Testis (tissue), 3 donors: ENCODE results near the gene GIPC2. TPM values are rescaled to one million over a fixed set of nuclear protein-coding genes. Genes with fewer than 3 reads are reported as not detected.

ENCODE experiments used
- DNase-seq: peaks from one replicate; pipeline ENCODE4 v3.0.0-alpha.2; 2019
- H3K27ac ChIP-seq, 2 donors: fragments of 200-600 bp; sonication (generic); one replicate each; pipeline ENCODE4 v1.5.1; 2019
- H3K27me3 ChIP-seq: fragments of 200-600 bp; sonication (generic); one replicate; pipeline ENCODE4 v1.5.1; 2019
- H3K36me3 ChIP-seq: fragments of 200-600 bp; sonication (generic); one replicate; pipeline ENCODE4 v1.5.1; 2017; ENCODE audit warnings: low read depth; ENCODE audit errors: missing control alignments
- H3K4me1 ChIP-seq: fragments of 200-600 bp; sonication (generic); one replicate; pipeline ENCODE4 v1.5.1; 2019
- H3K4me3 ChIP-seq, 2 donors: fragments of 200-600 bp; sonication (generic); one replicate each; pipeline ENCODE4 v1.5.1; 2017 to 2019
- H3K9me3 ChIP-seq: fragments of 200-600 bp; sonication (generic); one replicate; pipeline ENCODE4 v1.5.1; 2017
- POLR2A ChIP-seq: fragments of 450-650 bp; IDR thresholded peaks from one replicate; pipeline ENCODE4 v1.6.1; 2017; ENCODE audit warnings: antibody characterized with exemption, mild to moderate bottlenecking, moderate library complexity
- WGBS, 2 donors: methylation state at CpG; one replicate each; pipeline ENCODE4 v1.1.5; 2018; 5-methylcytosine and 5-hydroxymethylcytosine counted together
- intact Hi-C: fragments of 100-400 bp; cut with DNase I; formaldehyde crosslinking; loops from one replicate; pipeline ENCODE4 v1.15.1; 2023; ENCODE audit warnings: low total_unique reads
- polyA plus RNA-seq: library from polyadenylated mRNA; stranded (reverse); fragments of 350-450 nt; fragmentation: Illumina TruSeq; extraction: RNeasy Lipid Tissue Mini Kit (QIAGEN cat#74804); gene quantifications from one replicate; pipeline ENCODE4 v1.2.3, GENCODE V29; 2014; ENCODE audit warnings: low read depth, low replicate concordance; ENCODE audit not compliant: insufficient read depth
- total RNA-seq, 2 donors: library from RNA; depleted of rRNA; stranded (reverse); fragments of >200 nt; gene quantifications; one replicate each; pipeline ENCODE4 v1.2.3, GENCODE V29; 2016
- TF ChIP-seq, protein P1 (sequence below), 3 experiments: fragments of 450-650 bp in 2 of 3; fragments of 200-600 bp in 1 of 3; sonication (generic) in 1 of 3; IDR thresholded peaks; one replicate each; pipeline ENCODE4 v1.5.1; 2016 to 2019; ENCODE audit warnings: antibody characterized with exemption in 3 of 3, mild to moderate bottlenecking in 2 of 3, moderate library complexity in 1 of 3

The GIPC2 gene
- total and polyA plus RNA-seq, 3 donors from 2014 or later = 1.9 to 2.4 (median 2.0) TPM

GRCh38 chr1:78003882-78004718 is 41.7 kb upstream of the GIPC2 start:
- WGBS, 2 donors = 19 to 21% methylated on average over 8 of the region's 8 CpGs
- intact Hi-C loops = no loop called here

GRCh38 chr1:78004719-78005447 is 40.9 kb upstream of the GIPC2 start, which contains the start of gene DNAJB4:
TSS of gene DNAJB4 (plus strand) at chr1:78004939. CDS start at chr1:78005111, 172 bp downstream.
- Histone ChIP-seq H3K4me3 (peak within 1 kb of the TSS; percentile 47 to 72), H3K9me3 (no peaks in the 10 kb centered on the region), H3K27ac (peak within 1 kb of the TSS; percentile 96), H3K4me1 (peaks cover 8% of the 10 kb centered on the region), H3K27me3 (no peaks in the 10 kb centered on the region), H3K36me3 (no peaks in the 10 kb centered on the region)
- intact Hi-C loops = no loop called here
- peak; percentile 95 for DNase-seq
- 14 to 15% methylated on average over 12 of the region's 12 CpGs for WGBS, 2 donors
- TF ChIP-seq POLR2A = peak; percentile 97
- TF ChIP-seq, protein P1, sequence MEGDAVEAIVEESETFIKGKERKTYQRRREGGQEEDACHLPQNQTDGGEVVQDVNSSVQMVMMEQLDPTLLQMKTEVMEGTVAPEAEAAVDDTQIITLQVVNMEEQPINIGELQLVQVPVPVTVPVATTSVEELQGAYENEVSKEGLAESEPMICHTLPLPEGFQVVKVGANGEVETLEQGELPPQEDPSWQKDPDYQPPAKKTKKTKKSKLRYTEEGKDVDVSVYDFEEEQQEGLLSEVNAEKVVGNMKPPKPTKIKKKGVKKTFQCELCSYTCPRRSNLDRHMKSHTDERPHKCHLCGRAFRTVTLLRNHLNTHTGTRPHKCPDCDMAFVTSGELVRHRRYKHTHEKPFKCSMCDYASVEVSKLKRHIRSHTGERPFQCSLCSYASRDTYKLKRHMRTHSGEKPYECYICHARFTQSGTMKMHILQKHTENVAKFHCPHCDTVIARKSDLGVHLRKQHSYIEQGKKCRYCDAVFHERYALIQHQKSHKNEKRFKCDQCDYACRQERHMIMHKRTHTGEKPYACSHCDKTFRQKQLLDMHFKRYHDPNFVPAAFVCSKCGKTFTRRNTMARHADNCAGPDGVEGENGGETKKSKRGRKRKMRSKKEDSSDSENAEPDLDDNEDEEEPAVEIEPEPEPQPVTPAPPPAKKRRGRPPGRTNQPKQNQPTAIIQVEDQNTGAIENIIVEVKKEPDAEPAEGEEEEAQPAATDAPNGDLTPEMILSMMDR (IDR thresholded peaks at IDR 0.05) = no peak

More at GRCh38 chr1:78003882-78004718, 41.7 kb upstream of the GIPC2 start:
- TF ChIP-seq, protein P1 (IDR thresholded peaks at IDR 0.05) = no peak
- TF ChIP-seq POLR2A = no peak
- H3K36me3 ChIP-seq = no peaks in the 10 kb centered on the region
- H3K27ac ChIP-seq = peak overlapping the region; percentile 96
- peak overlapping the region; percentile 47 to 72 for H3K4me3 ChIP-seq
- peak; percentile 60 for DNase-seq
- H3K9me3 ChIP-seq = no peaks in the 10 kb centered on the region
- no peaks in the 10 kb centered on the region for H3K27me3 ChIP-seq
- H3K4me1 ChIP-seq = peaks cover 8% of the 10 kb centered on the region

DNA sequence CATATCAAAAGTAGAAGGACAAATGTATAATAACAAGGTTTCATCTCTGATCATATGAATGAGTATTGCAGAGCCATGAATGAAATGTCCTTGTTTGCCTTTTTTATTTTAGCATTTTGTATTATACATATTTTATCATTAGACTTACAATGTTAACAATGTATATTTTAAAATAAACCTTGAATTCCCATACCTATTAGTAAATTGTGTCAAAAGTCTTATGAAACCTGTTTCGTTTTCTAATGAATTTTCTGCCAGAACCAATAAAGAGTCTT is 40.4 kb upstream of the GIPC2 start:
- intact Hi-C loops = no loop called here
- Histone ChIP-seq H3K27me3 (no peaks in the 10 kb centered on the region), H3K36me3 (no peaks in the 10 kb centered on the region), H3K9me3 (no peaks in the 10 kb centered on the region), H3K27ac (peak overlapping the region; percentile 96), H3K4me1 (peaks cover 8% of the 10 kb centered on the region), H3K4me3 (peak overlapping the region; percentile 47 to 72)
- TF ChIP-seq POLR2A = no peak
- TF ChIP-seq, protein P1 (IDR thresholded peaks at IDR 0.05) = no peak
- 18 to 22% methylated on average over 1 of the region's 1 CpG for WGBS, 2 donors
- DNase-seq = no peak

- WGBS, 2 donors = 27 to 30% methylated on average over 1 of the region's 1 CpG
- Histone ChIP-seq H3K27me3 (no peaks in the 10 kb centered on the region), H3K4me3 (peak overlapping the region; percentile 47 to 72), H3K9me3 (no peaks in the 10 kb centered on the region), H3K36me3 (no peaks in the 10 kb centered on the region), H3K4me1 (peaks cover 9% of the 10 kb centered on the region), H3K27ac (peak overlapping the region; percentile 96)
- intact Hi-C loops = no loop called here
- no peak for TF ChIP-seq POLR2A
- TF ChIP-seq, protein P1 (IDR thresholded peaks at IDR 0.05) = no peak
- peak; percentile 33 for DNase-seq
Observed at GRCh38 chr1:78005755-78006154, 40.0 kb upstream of the GIPC2 start.
